Measurements from ENCODE around the gene NDUFS6. TPM values are rescaled to one million over a fixed set of nuclear protein-coding genes. Genes with fewer than 3 reads are reported as not detected.

NDUFS6 gene
- total RNA-seq, result 26.5 TPM

DNA sequence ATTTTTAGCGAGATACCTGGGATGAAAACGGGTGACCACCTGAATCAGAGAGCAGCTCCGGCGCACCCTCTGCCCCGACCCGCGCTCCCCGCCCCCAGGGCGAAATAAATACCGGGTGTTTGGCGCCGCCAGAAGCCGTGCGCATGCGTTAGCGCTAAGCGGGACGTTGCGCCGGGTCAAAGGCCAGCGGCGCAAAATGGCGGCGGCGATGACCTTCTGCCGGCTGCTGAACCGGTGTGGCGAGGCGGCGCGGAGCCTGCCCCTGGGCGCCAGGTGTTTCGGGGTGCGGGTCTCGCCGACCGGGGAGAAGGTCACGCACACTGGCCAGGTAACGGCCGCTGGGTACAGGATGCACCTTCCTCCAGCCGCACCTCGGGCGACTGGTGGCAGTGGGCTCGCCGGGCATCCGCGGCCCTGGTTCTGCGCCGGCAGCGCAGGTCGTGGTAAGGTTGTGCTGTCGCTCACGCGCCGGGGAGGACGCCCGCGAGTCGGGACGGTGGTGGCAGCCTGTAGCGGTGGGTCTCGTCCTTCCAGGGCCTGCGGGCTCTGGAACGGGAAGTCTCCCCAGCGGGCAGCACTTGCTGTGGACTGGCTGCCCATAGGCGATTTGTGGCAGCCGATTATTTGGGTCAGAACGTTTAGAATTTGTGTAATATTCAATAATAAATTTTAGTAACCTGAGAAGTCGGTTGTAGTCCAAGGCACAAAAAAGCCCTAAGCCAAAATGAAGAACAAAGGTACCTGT lies at the start of gene NDUFS6:
Gene NDUFS6, plus strand, starts transcription at position 186 of the 745 bp plus-strand sequence. Its CDS starts 11 bp downstream, at position 197.

DNA sequence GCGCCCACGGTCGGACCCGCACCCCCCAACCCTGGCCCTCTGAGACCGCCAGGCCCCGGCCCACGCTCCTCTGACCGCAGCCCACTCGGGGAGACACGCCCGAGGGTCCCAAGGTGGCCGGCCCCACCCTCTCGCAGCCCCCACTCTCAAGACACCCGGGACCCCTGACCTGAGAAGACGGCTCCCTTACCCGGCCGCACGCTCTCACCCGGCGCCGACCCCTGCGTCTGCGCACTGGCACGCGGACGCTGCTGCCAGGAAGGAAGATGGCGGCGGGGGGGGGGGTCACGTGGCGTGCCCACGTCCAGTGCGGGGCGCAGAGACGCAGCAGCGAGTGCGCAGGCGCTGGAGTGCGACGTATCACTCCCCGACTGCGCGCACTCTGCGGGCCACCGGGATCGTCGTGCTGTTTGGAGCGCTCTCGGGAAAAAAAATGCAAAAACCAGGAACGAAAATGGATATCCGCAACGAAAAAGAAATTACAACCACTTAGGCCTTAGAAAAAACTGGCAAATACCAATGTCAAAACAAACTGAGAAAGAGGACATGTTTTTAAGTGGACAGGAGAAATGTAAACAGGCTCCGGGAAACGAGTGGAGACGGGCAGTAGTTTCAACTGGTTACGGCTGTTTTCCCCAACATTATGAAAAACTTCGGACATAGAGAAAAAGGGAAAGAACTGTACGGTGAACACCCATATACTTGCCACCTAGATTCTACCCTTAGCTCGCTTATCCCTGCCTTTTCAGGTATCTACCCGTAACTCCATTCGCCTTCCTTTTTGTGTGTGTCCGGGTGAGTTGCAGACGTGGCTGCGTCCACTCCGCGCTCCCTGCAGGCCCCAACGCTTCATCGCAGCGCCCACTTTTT lies 1.4 kb upstream of the NDUFS6 start, which contains the start of gene MRPL36:
Gene MRPL36, minus strand, starts transcription at position 236 of the 870 bp plus-strand sequence. CDS start 902 bp downstream, outside the sequence.

Other genes starting within 250 kb of the NDUFS6 start
- 24.2 TPM for gene MRPL36, start 1.6 kb upstream of the NDUFS6 start, total RNA-seq
- gene IRX4, start 81.5 kb downstream of the NDUFS6 start, total RNA-seq, result 0.23 TPM

All from metanephros (tissue), 1 donor.